B cell (primary cell): ENCODE data around the gene ZNF775.

Experiments used
- EZH2 ChIP-seq: IDR thresholded peaks from 2 replicates; pipeline ENCODE4 v1.6.1; 2012; ENCODE audit warnings: borderline replicate concordance, low read depth, mild to moderate bottlenecking, moderate library complexity, low read length; ENCODE audit not compliant: insufficient read depth, poor library complexity, severe bottlenecking
- TF ChIP-seq, protein P1 (sequence below): fragments of 200-600 bp; IDR thresholded peaks from one replicate; pipeline ENCODE4 v1.8.0; 2022; ENCODE audit warnings: antibody characterized with exemption, mild to moderate bottlenecking

DNA sequence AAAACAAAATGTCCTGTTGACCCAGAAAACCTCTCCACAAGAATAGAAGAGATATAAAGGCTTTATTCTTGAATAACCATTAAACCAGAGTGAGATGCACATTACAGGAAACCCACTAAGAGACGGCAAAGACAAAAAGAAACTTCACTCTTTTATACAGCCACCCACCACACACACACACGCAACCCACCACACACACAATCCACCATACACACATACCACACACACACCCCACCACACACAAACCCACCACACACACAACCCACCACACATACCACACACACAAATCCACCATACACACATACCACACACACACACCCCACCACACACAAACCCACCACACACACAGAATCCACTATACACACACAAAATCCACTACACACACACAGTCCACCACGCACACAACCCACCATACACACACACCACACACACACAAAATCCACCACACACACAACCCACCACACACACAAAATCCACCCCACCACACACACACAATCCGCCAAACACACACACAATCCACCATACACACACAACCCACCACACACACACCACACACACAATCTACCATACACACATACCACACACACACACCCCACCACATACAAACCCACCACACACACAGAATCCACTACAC lies 20.0 kb upstream of the ZNF775 start:
- TF ChIP-seq, protein P1, sequence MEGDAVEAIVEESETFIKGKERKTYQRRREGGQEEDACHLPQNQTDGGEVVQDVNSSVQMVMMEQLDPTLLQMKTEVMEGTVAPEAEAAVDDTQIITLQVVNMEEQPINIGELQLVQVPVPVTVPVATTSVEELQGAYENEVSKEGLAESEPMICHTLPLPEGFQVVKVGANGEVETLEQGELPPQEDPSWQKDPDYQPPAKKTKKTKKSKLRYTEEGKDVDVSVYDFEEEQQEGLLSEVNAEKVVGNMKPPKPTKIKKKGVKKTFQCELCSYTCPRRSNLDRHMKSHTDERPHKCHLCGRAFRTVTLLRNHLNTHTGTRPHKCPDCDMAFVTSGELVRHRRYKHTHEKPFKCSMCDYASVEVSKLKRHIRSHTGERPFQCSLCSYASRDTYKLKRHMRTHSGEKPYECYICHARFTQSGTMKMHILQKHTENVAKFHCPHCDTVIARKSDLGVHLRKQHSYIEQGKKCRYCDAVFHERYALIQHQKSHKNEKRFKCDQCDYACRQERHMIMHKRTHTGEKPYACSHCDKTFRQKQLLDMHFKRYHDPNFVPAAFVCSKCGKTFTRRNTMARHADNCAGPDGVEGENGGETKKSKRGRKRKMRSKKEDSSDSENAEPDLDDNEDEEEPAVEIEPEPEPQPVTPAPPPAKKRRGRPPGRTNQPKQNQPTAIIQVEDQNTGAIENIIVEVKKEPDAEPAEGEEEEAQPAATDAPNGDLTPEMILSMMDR: no peak
- no peak for TF ChIP-seq EZH2
